ENCODE data around the gene EPHA2.

EPHA2 gene

GRCh38 chr1:16092923-16093511 is 62.9 kb downstream of the EPHA2 start:
- no peak overlapping the region for H3K27ac ChIP-seq
- DNase-seq, result no peak
- no peak overlapping the region for H3K4me3 ChIP-seq (ENCODE audit: low read depth, low read length)
- H3K36me3 ChIP-seq (replicated peaks), result no peaks in the 10 kb centered on the region
- no peak for TF ChIP-seq CTCF (IDR thresholded peaks at IDR 0.05; ENCODE audit: low read depth, low read length, missing control alignments)
- in situ Hi-C loops (cut with HindIII; ENCODE audit: low pct_ligation_motif_present, low sequenced_read_pairs), result no loop called here
- no peaks in the 10 kb centered on the region for H3K27me3 ChIP-seq (replicated peaks)

- H3K4me3 ChIP-seq (ENCODE audit: low read depth, low read length), result no peak overlapping the region
- no peaks in the 10 kb centered on the region for H3K36me3 ChIP-seq (replicated peaks)
- H3K27me3 ChIP-seq (replicated peaks), result no peaks in the 10 kb centered on the region
- in situ Hi-C loops (cut with HindIII; ENCODE audit: low pct_ligation_motif_present, low sequenced_read_pairs), result no loop called here
- DNase-seq, result no peak
- H3K27ac ChIP-seq, result no peak overlapping the region
- no peak for TF ChIP-seq CTCF (IDR thresholded peaks at IDR 0.05; ENCODE audit: low read depth, low read length, missing control alignments)
Measured at GRCh38 chr1:16092097-16092922, 63.6 kb downstream of the EPHA2 start.

GRCh38 chr1:16091296-16091695 is 64.6 kb downstream of the EPHA2 start:
- Histone ChIP-seq H3K27ac (no peak overlapping the region), H3K27me3 (replicated peaks) (no peaks in the 10 kb centered on the region), H3K36me3 (replicated peaks) (no peaks in the 10 kb centered on the region), H3K4me3 (ENCODE audit: low read depth, low read length) (no peak overlapping the region)
- in situ Hi-C loops (cut with HindIII; ENCODE audit: low pct_ligation_motif_present, low sequenced_read_pairs), result no loop called here
- no peak for DNase-seq
- no peak for TF ChIP-seq CTCF (IDR thresholded peaks at IDR 0.05; ENCODE audit: low read depth, low read length, missing control alignments)

GRCh38 chr1:16090076-16090826 is 65.6 kb downstream of the EPHA2 start:
- no peak for TF ChIP-seq CTCF (IDR thresholded peaks at IDR 0.05; ENCODE audit: low read depth, low read length, missing control alignments)
- H3K36me3 ChIP-seq (replicated peaks), result no peaks in the 10 kb centered on the region
- in situ Hi-C loops (cut with HindIII; ENCODE audit: low pct_ligation_motif_present, low sequenced_read_pairs), result no loop called here
- H3K27ac ChIP-seq, result no peak overlapping the region
- H3K4me3 ChIP-seq (ENCODE audit: low read depth, low read length), result no peak overlapping the region
- no peak for DNase-seq
- H3K27me3 ChIP-seq (replicated peaks), result no peaks in the 10 kb centered on the region

- TF ChIP-seq CTCF (IDR thresholded peaks at IDR 0.05; ENCODE audit: low read depth, low read length, missing control alignments), result no peak
- in situ Hi-C loops (cut with HindIII; ENCODE audit: low pct_ligation_motif_present, low sequenced_read_pairs), result no loop called here
- Histone ChIP-seq H3K27ac (no peak overlapping the region), H3K36me3 (replicated peaks) (no peaks in the 10 kb centered on the region), H3K4me3 (ENCODE audit: low read depth, low read length) (no peak overlapping the region), H3K27me3 (replicated peaks) (no peaks in the 10 kb centered on the region)
- peak; percentile 83 for DNase-seq
Measured at GRCh38 chr1:16088996-16089395, 66.9 kb downstream of the EPHA2 start.

Data from brain microvascular endothelial cell (primary cell).